HG03039 (cell line): Measurements from ENCODE around the gene TIAM2.

ENCODE experiments used
- ATAC-seq: cut with Tn5 transposase; IDR thresholded peaks from one replicate; pipeline ENCODE4 v1.9.1; 2021; ENCODE audit warnings: mild to moderate bottlenecking, moderate library complexity; ENCODE audit not compliant: unreplicated experiment

Gene TIAM2

GRCh38 chr6:155055729-155056128, 60.6 kb downstream of the TIAM2 start:
- ATAC-seq = no peak

GRCh38 chr6:155056756-155057155, 61.6 kb downstream of the TIAM2 start:
- no peak for ATAC-seq

GRCh38 chr6:155061381-155061780, 66.3 kb downstream of the TIAM2 start:
- ATAC-seq = no peak

- ATAC-seq = no peak
These were observed 67.8 kb downstream of the TIAM2 start for GRCh38 chr6:155062866-155063341.

GRCh38 chr6:155064303-155064702, 69.2 kb downstream of the TIAM2 start:
- ATAC-seq = no peak

GRCh38 chr6:155066361-155066760, 71.2 kb downstream of the TIAM2 start:
- no peak for ATAC-seq

GRCh38 chr6:155066921-155067680, 72.0 kb downstream of the TIAM2 start:
- ATAC-seq = no peak

- ATAC-seq = no peak
These were observed 73.0 kb downstream of the TIAM2 start for GRCh38 chr6:155067956-155068615.

- no peak for ATAC-seq
These were observed 74.4 kb downstream of the TIAM2 start for GRCh38 chr6:155069543-155069942.

GRCh38 chr6:155075930-155076695, 81.0 kb downstream of the TIAM2 start:
- no peak for ATAC-seq

GRCh38 chr6:155077331-155077730, 82.2 kb downstream of the TIAM2 start:
- no peak for ATAC-seq

- no peak for ATAC-seq
These were observed 82.7 kb downstream of the TIAM2 start for GRCh38 chr6:155077784-155078183.

- ATAC-seq = no peak
These were observed 83.2 kb downstream of the TIAM2 start for GRCh38 chr6:155078331-155078745.

GRCh38 chr6:155079985-155080452, 84.9 kb downstream of the TIAM2 start:
- ATAC-seq = no peak

GRCh38 chr6:155080881-155081845, 86.0 kb downstream of the TIAM2 start:
- no peak for ATAC-seq

GRCh38 chr6:155084431-155085123, 89.5 kb downstream of the TIAM2 start:
- no peak for ATAC-seq

GRCh38 chr6:155085582-155086257, 90.6 kb downstream of the TIAM2 start:
- no peak for ATAC-seq

- no peak for ATAC-seq
These were observed 93.7 kb downstream of the TIAM2 start for GRCh38 chr6:155088856-155089255.

- no peak for ATAC-seq
These were observed 94.6 kb downstream of the TIAM2 start for GRCh38 chr6:155089746-155090145.
